Epithelial cell of prostate (primary cell): ENCODE results near the gene ITPKC.

Experiments
- DNase-seq: peaks from one replicate; pipeline ENCODE4 v3.0.0-alpha.2; 2011; ENCODE audit warnings: low read depth, low spot score
- H3K27ac ChIP-seq: fragments of 450-650 bp; 2 replicates; pipeline ENCODE4 v1.5.1; 2017; ENCODE audit warnings: mild to moderate bottlenecking

ITPKC gene

GRCh38 chr19:40689339-40690049 is 27.4 kb upstream of the ITPKC start:
- H3K27ac ChIP-seq, result no peak overlapping the region
- no peak for DNase-seq

GRCh38 chr19:40690050-40690692 is 26.7 kb upstream of the ITPKC start, which contains the start of gene NUMBL:
Gene NUMBL, minus strand, starts transcription at chr19:40690651. Its CDS starts 168 bp downstream, at chr19:40690483.
- H3K27ac ChIP-seq, result peak within 1 kb of the TSS; percentile 37
- no peak for DNase-seq

- peak overlapping the region; percentile 37 for H3K27ac ChIP-seq
- no peak for DNase-seq
Observed at GRCh38 chr19:40690693-40691420, 26.1 kb upstream of the ITPKC start.

- no peak for DNase-seq
- H3K27ac ChIP-seq, result no peak overlapping the region
Observed at GRCh38 chr19:40691421-40692211, 25.3 kb upstream of the ITPKC start.

- no peak for DNase-seq
- H3K27ac ChIP-seq, result no peak overlapping the region
Observed at GRCh38 chr19:40692212-40692551, 24.7 kb upstream of the ITPKC start.

- no peak overlapping the region for H3K27ac ChIP-seq
- DNase-seq, result no peak
Observed at GRCh38 chr19:40693150-40693788, 23.6 kb upstream of the ITPKC start.

GRCh38 chr19:40693896-40694295 is 23.0 kb upstream of the ITPKC start:
- H3K27ac ChIP-seq, result no peak overlapping the region
- no peak for DNase-seq

GRCh38 chr19:40695881-40696280 is 21.0 kb upstream of the ITPKC start:
- H3K27ac ChIP-seq, result no peak overlapping the region
- no peak for DNase-seq

- no peak overlapping the region for H3K27ac ChIP-seq
Observed at GRCh38 chr19:40697007-40697406, 19.9 kb upstream of the ITPKC start.

GRCh38 chr19:40700083-40700482 is 16.8 kb upstream of the ITPKC start:
- no peak for DNase-seq
- no peak overlapping the region for H3K27ac ChIP-seq

More at GRCh38 chr19:40697007-40697406, 19.9 kb upstream of the ITPKC start:
- no peak for DNase-seq

GRCh38 chr19:40701758-40702157 is 15.2 kb upstream of the ITPKC start:
- no peak overlapping the region for H3K27ac ChIP-seq
- DNase-seq, result no peak

GRCh38 chr19:40702337-40703012 is 14.4 kb upstream of the ITPKC start:
- no peak overlapping the region for H3K27ac ChIP-seq
- DNase-seq, result no peak

- no peak for DNase-seq
- no peak overlapping the region for H3K27ac ChIP-seq
Observed at GRCh38 chr19:40703029-40703755, 13.7 kb upstream of the ITPKC start.

GRCh38 chr19:40704491-40705361 is 12.2 kb upstream of the ITPKC start:
- H3K27ac ChIP-seq, result no peak overlapping the region
- no peak for DNase-seq

GRCh38 chr19:40705362-40705651 is 11.6 kb upstream of the ITPKC start:
- DNase-seq, result no peak
- no peak overlapping the region for H3K27ac ChIP-seq

- no peak for DNase-seq
- no peak overlapping the region for H3K27ac ChIP-seq
Observed at GRCh38 chr19:40705950-40706619, 10.8 kb upstream of the ITPKC start.

GRCh38 chr19:40707615-40708014 is 9.3 kb upstream of the ITPKC start:
- no peak for DNase-seq
- H3K27ac ChIP-seq, result no peak overlapping the region

GRCh38 chr19:40709817-40710216 is 7.1 kb upstream of the ITPKC start:
- no peak for DNase-seq
- no peak overlapping the region for H3K27ac ChIP-seq
